HG03558 (cell line): ENCODE data around the gene LRP1-AS.
"Not testable (repeated sequence)": the region's sequence is repeated elsewhere in the genome, so short reads cannot be mapped to it uniquely, and the experiment has no call there.

Experiments
- ATAC-seq: cut with Tn5 transposase; IDR thresholded peaks from one replicate; pipeline ENCODE4 v1.9.1; 2021; ENCODE audit warnings: moderate number of reproducible peaks; ENCODE audit not compliant: unreplicated experiment; ENCODE audit errors: extremely low read depth

Gene LRP1-AS

GRCh38 chr12:57127101-57127725 lies 20.2 kb downstream of the LRP1-AS start:
- no peak for ATAC-seq

- no peak for ATAC-seq
These were observed 20.9 kb downstream of the LRP1-AS start for GRCh38 chr12:57126561-57126960.

GRCh38 chr12:57126061-57126460 lies 21.4 kb downstream of the LRP1-AS start:
- ATAC-seq: no peak

- ATAC-seq: no peak
These were observed 23.1 kb downstream of the LRP1-AS start for GRCh38 chr12:57124261-57124877.

- ATAC-seq: no peak
These were observed 23.6 kb downstream of the LRP1-AS start for GRCh38 chr12:57123813-57124212.

GRCh38 chr12:57120718-57121117 lies 26.7 kb downstream of the LRP1-AS start:
- ATAC-seq: not testable (repeated sequence)

GRCh38 chr12:57119294-57120085 lies 27.9 kb downstream of the LRP1-AS start:
- no peak for ATAC-seq

GRCh38 chr12:57118711-57119271 lies 28.6 kb downstream of the LRP1-AS start:
- no peak for ATAC-seq

GRCh38 chr12:57116580-57117281 lies 30.7 kb downstream of the LRP1-AS start:
- no peak for ATAC-seq

- ATAC-seq: no peak
These were observed 34.7 kb downstream of the LRP1-AS start for GRCh38 chr12:57112492-57113294.

GRCh38 chr12:57111031-57111734 lies 36.2 kb downstream of the LRP1-AS start, which contains the start of gene STAT6:
TSS of gene STAT6 (minus strand) at chr12:57111362. CDS start at chr12:57108278, 3,084 bp downstream.
- ATAC-seq: no peak

GRCh38 chr12:57110104-57111030 lies 37.1 kb downstream of the LRP1-AS start:
- ATAC-seq: no peak

- ATAC-seq: no peak
These were observed 38.0 kb downstream of the LRP1-AS start for GRCh38 chr12:57109207-57110103.

- ATAC-seq: no peak
These were observed 39.8 kb downstream of the LRP1-AS start for GRCh38 chr12:57107456-57108155.

GRCh38 chr12:57106021-57106708 lies 41.3 kb downstream of the LRP1-AS start:
- no peak for ATAC-seq
